Astrocyte (in vitro differentiated cells and primary cell): Measurements from ENCODE around the gene DEXI. TPM values are rescaled to one million over a fixed set of nuclear protein-coding genes. Genes with fewer than 3 reads are reported as not detected.
"Not testable (repeated sequence)": the region's sequence is repeated elsewhere in the genome, so short reads cannot be mapped to it uniquely, and the experiment has no call there.

Source experiments
- DNase-seq: peaks from one replicate; pipeline ENCODE4 v3.0.0-alpha.2; 2010; ENCODE audit warnings: low read depth
- FAIRE-seq: peaks from 2 replicates; lab custom pipeline; 2011; peaks lifted over from hg19 to GRCh38; lab: Jason Lieb, UNC
- H2AFZ ChIP-seq: 2 replicates; pipeline ENCODE4 v1.6.0; 2012; ENCODE audit warnings: low read depth, low read length, inconsistent platforms
- H3K27ac ChIP-seq: 2 replicates; pipeline ENCODE4 v1.5.1; 2011; ENCODE audit warnings: low read depth, low read length, inconsistent platforms
- H3K27me3 ChIP-seq: 2 replicates; pipeline ENCODE4 v1.6.0; 2011; ENCODE audit warnings: low read length, inconsistent platforms; ENCODE audit not compliant: insufficient read depth
- H3K36me3 ChIP-seq: 2 replicates; pipeline ENCODE4 v1.5.1; 2011; ENCODE audit warnings: low read length, inconsistent platforms; ENCODE audit not compliant: insufficient read depth
- H3K4me1 ChIP-seq: 2 replicates; pipeline ENCODE4 v1.5.1; 2011; ENCODE audit warnings: low read length, inconsistent platforms; ENCODE audit not compliant: insufficient read depth
- H3K4me2 ChIP-seq: 2 replicates; pipeline ENCODE4 v1.6.0; 2012; ENCODE audit warnings: low read length, inconsistent platforms
- H3K4me3 ChIP-seq: 2 replicates; pipeline ENCODE4 v1.5.1; 2011; ENCODE audit warnings: low read depth, mild to moderate bottlenecking, low read length, inconsistent platforms; ENCODE audit not compliant: insufficient read depth
- H3K79me2 ChIP-seq: 2 replicates; pipeline ENCODE4 v1.6.0; 2012; ENCODE audit warnings: mild to moderate bottlenecking, low read length, inconsistent platforms; ENCODE audit not compliant: insufficient read depth
- H3K9ac ChIP-seq: 2 replicates; pipeline ENCODE4 v1.6.0; 2012; ENCODE audit warnings: mild to moderate bottlenecking, low read length, inconsistent platforms
- H3K9me3 ChIP-seq: 2 replicates; pipeline ENCODE4 v1.5.1; 2012; ENCODE audit warnings: low read depth, mild to moderate bottlenecking, low read length, inconsistent platforms; ENCODE audit not compliant: insufficient read depth
- H4K20me1 ChIP-seq: 2 replicates; pipeline ENCODE4 v1.6.0; 2012; ENCODE audit warnings: low read length, inconsistent platforms; ENCODE audit not compliant: insufficient read depth
- H3K27ac Mint-ChIP-seq: one replicate; pipeline ENCODE4 v1.8.0; 2021; ENCODE audit warnings: mild to moderate bottlenecking, mixed read lengths; ENCODE audit not compliant: unreplicated experiment
- H3K27me3 Mint-ChIP-seq: one replicate; pipeline ENCODE4 v1.8.0; 2021; ENCODE audit warnings: low read depth, mixed read lengths; ENCODE audit not compliant: unreplicated experiment
- H3K36me3 Mint-ChIP-seq: one replicate; pipeline ENCODE4 v1.8.0; 2021; ENCODE audit warnings: low read depth, mixed read lengths; ENCODE audit not compliant: unreplicated experiment
- H3K4me1 Mint-ChIP-seq: one replicate; pipeline ENCODE4 v1.8.0; 2021; ENCODE audit warnings: low read depth, mixed read lengths; ENCODE audit not compliant: unreplicated experiment
- H3K4me3 Mint-ChIP-seq: one replicate; pipeline ENCODE4 v1.8.0; 2021; ENCODE audit warnings: mild to moderate bottlenecking, moderate library complexity, mixed read lengths; ENCODE audit not compliant: unreplicated experiment
- H3K9me3 Mint-ChIP-seq: one replicate; pipeline ENCODE4 v1.8.0; 2021; ENCODE audit warnings: mild to moderate bottlenecking, mixed read lengths; ENCODE audit not compliant: unreplicated experiment
- EZH2 ChIP-seq: IDR thresholded peaks from 2 replicates; pipeline ENCODE4 v1.6.1; 2012; ENCODE audit warnings: mild to moderate bottlenecking, low read length, inconsistent platforms; ENCODE audit not compliant: insufficient read depth
- total RNA-seq: library from RNA; stranded (reverse); gene quantifications from 2 replicates; pipeline ENCODE4 v1.2.1, GENCODE V29; 2021
- TF ChIP-seq, protein P1 (sequence below): IDR thresholded peaks from 2 replicates; pipeline ENCODE4 v1.5.1; 2011; ENCODE audit warnings: low read depth, mild to moderate bottlenecking, inconsistent platforms, low read length, moderate library complexity; ENCODE audit not compliant: insufficient read depth

The DEXI gene
- total RNA-seq, 1 donor from 2014 or later, result 39.8 TPM

DNA sequence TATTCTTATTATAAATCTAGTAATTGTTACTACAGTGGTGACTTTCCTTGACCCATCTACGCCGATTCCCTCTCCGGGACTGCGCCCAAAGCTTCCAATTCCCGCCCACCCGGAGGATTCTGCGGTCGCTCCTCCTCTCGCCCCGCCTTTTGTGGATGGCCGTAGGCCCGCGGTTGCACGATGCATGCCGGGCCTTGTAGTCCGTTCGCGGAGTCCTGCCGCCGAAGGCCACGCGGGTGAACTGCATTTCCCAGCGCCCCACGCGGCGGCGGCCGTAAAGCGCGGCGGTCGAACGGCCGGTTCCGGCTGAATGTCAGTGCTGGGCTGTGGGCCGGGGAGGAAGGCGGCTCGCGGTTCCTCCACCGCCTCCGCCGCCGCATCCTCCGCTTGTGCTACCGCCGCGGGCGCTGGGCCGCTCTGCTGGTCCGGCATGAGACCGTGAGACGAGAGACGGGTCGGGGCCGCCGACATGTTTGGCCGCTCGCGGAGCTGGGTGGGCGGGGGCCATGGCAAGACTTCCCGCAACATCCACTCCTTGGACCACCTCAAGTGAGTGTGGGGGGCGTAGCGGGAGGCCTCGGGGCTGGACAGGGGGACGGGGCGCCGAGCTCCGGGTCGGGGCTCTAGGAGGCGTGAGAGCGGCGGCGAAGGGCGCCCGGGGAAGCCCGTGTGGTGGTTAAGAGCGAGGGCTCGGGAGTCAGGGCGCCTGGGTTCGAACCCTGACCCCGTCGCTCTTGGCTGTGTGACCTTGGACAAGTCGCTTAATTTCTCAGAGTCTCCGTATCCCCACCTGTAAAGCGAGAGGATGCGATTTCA lies 2.2 kb upstream of the DEXI start, which contains the start of gene CLEC16A:
Gene CLEC16A, plus strand, starts transcription at position 316 of the 816 bp plus-strand sequence. Its CDS starts 154 bp downstream, at position 470.
- Histone ChIP-seq H3K4me2 (peak within 1 kb of the TSS; percentile 98), H3K4me3 (peak within 1 kb of the TSS; percentile 86), H3K4me1 (peaks cover 43% of the 10 kb centered on the region), H3K36me3 (no peaks in the 10 kb centered on the region), H3K79me2 (peaks cover 77% of the 10 kb centered on the region), H2AFZ (peak within 1 kb of the TSS; percentile 82), H3K9ac (peak within 1 kb of the TSS; percentile 87), H3K27ac (peak within 1 kb of the TSS; percentile 54), H4K20me1 (peaks cover 61% of the 10 kb centered on the region), H3K9me3 (no peaks in the 10 kb centered on the region), H3K27me3 (no peaks in the 10 kb centered on the region)
- TF ChIP-seq EZH2, result no peak
- TF ChIP-seq, protein P1, sequence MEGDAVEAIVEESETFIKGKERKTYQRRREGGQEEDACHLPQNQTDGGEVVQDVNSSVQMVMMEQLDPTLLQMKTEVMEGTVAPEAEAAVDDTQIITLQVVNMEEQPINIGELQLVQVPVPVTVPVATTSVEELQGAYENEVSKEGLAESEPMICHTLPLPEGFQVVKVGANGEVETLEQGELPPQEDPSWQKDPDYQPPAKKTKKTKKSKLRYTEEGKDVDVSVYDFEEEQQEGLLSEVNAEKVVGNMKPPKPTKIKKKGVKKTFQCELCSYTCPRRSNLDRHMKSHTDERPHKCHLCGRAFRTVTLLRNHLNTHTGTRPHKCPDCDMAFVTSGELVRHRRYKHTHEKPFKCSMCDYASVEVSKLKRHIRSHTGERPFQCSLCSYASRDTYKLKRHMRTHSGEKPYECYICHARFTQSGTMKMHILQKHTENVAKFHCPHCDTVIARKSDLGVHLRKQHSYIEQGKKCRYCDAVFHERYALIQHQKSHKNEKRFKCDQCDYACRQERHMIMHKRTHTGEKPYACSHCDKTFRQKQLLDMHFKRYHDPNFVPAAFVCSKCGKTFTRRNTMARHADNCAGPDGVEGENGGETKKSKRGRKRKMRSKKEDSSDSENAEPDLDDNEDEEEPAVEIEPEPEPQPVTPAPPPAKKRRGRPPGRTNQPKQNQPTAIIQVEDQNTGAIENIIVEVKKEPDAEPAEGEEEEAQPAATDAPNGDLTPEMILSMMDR, result no peak
- Mint-ChIP-seq H3K27me3 (no peaks in the 10 kb centered on the region), H3K4me1 (peaks cover 51% of the 10 kb centered on the region), H3K36me3 (peaks cover 2% of the 10 kb centered on the region), H3K27ac (peak within 1 kb of the TSS; percentile 83), H3K9me3 (no peaks in the 10 kb centered on the region), H3K4me3 (peak within 1 kb of the TSS; percentile 95)
- DNase-seq (peak; percentile 89), FAIRE-seq (no peak)

DNA sequence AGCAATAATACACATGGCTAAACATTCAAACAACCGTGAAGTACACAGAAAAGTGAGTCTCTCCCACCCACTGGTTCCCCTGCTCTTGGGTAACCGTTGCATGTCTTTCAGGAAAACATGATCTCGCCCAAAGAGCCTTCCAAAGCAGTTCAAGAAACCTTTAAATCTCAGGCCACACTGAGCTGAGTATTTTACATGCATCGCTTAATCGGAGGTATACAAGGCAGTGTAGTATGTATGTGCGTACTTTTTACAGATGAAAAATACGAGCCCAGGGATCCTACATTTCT lies 741 bp upstream of the DEXI start:
- Histone ChIP-seq H3K36me3 (no peaks in the 10 kb centered on the region), H4K20me1 (peaks cover 61% of the 10 kb centered on the region), H3K9ac (no peak overlapping the region), H3K4me1 (peaks cover 56% of the 10 kb centered on the region), H3K27ac (no peak overlapping the region), H3K27me3 (no peaks in the 10 kb centered on the region), H3K9me3 (no peaks in the 10 kb centered on the region), H3K4me3 (no peak overlapping the region), H3K4me2 (peak overlapping the region; percentile 97), H3K79me2 (peaks cover 77% of the 10 kb centered on the region), H2AFZ (no peak overlapping the region)
- TF ChIP-seq EZH2, result no peak
- TF ChIP-seq, protein P1, result no peak
- H3K4me3 Mint-ChIP-seq, result peak overlapping the region; percentile 43
- peaks cover 44% of the 10 kb centered on the region for H3K4me1 Mint-ChIP-seq
- H3K27ac Mint-ChIP-seq, result no peak overlapping the region
- FAIRE-seq (no peak), DNase-seq (no peak)
- peaks cover 8% of the 10 kb centered on the region for H3K36me3 Mint-ChIP-seq
- no peaks in the 10 kb centered on the region for H3K27me3 Mint-ChIP-seq
- H3K9me3 Mint-ChIP-seq, result no peaks in the 10 kb centered on the region

DNA sequence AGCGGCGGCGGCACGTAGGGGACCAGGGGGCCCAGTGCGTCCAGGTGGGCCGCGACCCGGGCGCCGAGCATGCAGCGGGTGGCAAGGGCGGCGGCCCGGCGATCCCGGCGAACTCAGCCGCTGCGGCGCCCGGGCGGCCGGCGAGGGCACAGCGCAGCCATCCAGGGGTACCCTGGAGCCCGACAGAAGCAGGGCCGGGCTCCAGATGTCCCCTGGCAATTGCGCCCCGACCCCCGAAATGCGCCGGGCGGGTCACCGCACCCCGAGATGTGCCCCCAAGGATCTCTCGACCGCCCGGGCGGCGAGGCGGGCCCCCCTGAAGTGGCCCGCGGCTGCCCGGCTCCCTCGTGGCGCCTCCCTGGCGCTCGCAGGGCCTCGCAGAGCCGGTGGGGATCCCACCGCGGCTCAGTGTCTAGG lies 325 bp downstream of the DEXI start:
- H3K79me2 ChIP-seq, result peaks cover 80% of the 10 kb centered on the region
- H3K4me1 ChIP-seq, result peaks cover 54% of the 10 kb centered on the region
- H3K27ac ChIP-seq, result peak overlapping the region; percentile 43
- H3K4me3 ChIP-seq, result peak overlapping the region; percentile 64
- H3K27me3 Mint-ChIP-seq, FAIRE-seq, H3K9me3 ChIP-seq, DNase-seq, H3K27ac Mint-ChIP-seq, H3K36me3 ChIP-seq, H3K9me3 Mint-ChIP-seq, H3K36me3 Mint-ChIP-seq, H3K27me3 ChIP-seq: not testable (repeated sequence)
- Mint-ChIP-seq H3K4me3 (peak overlapping the region; percentile 95), H3K4me1 (peaks cover 42% of the 10 kb centered on the region)
- H3K9ac ChIP-seq, result peak overlapping the region; percentile 82
- peak overlapping the region; percentile 59 for H2AFZ ChIP-seq
- H4K20me1 ChIP-seq, result peaks cover 65% of the 10 kb centered on the region
- H3K4me2 ChIP-seq, result peak overlapping the region; percentile 97
